ENCODE measurements around the gene PROM2.
"Not testable (repeated sequence)": the region's sequence is repeated elsewhere in the genome, so short reads cannot be mapped to it uniquely, and the experiment has no call there.

PROM2 gene

GRCh38 chr2:95274291-95275150, at the start of gene PROM2:
PROM2 (plus strand) TSS chr2:95274449; CDS start chr2:95274586, 137 bp downstream.
- no peak for DNase-seq

- no peak for DNase-seq
Observed at GRCh38 chr2:95225658-95226057, 48.6 kb upstream of the PROM2 start.

- DNase-seq: no peak
Observed at GRCh38 chr2:95231723-95232122, 42.5 kb upstream of the PROM2 start.

- DNase-seq: no peak
Observed at GRCh38 chr2:95232232-95232631, 42.0 kb upstream of the PROM2 start.

- no peak for DNase-seq
Observed at GRCh38 chr2:95234286-95234785, 39.9 kb upstream of the PROM2 start.

GRCh38 chr2:95234816-95235215, 39.4 kb upstream of the PROM2 start:
- no peak for DNase-seq

- no peak for DNase-seq
Observed at GRCh38 chr2:95238131-95238530, 36.1 kb upstream of the PROM2 start.

- no peak for DNase-seq
Observed at GRCh38 chr2:95240091-95240490, 34.2 kb upstream of the PROM2 start.

GRCh38 chr2:95240556-95240955, 33.7 kb upstream of the PROM2 start:
- no peak for DNase-seq

GRCh38 chr2:95242084-95242483, 32.2 kb upstream of the PROM2 start:
- not testable (repeated sequence) for DNase-seq

GRCh38 chr2:95258271-95258670, 16.0 kb upstream of the PROM2 start:
- DNase-seq: no peak

- no peak for DNase-seq
Observed at GRCh38 chr2:95260028-95261023, 13.9 kb upstream of the PROM2 start.

- DNase-seq: no peak
Observed at GRCh38 chr2:95261602-95262001, 12.6 kb upstream of the PROM2 start.

GRCh38 chr2:95262896-95263542, 11.2 kb upstream of the PROM2 start:
- DNase-seq: no peak

GRCh38 chr2:95264624-95265023, 9.6 kb upstream of the PROM2 start:
- no peak for DNase-seq

- DNase-seq: no peak
Observed at GRCh38 chr2:95265182-95265581, 9.1 kb upstream of the PROM2 start.

GRCh38 chr2:95266781-95267430, 7.3 kb upstream of the PROM2 start:
- DNase-seq: no peak

GRCh38 chr2:95267458-95268210, 6.6 kb upstream of the PROM2 start:
- DNase-seq: no peak

- no peak for DNase-seq
Observed at GRCh38 chr2:95268211-95269035, 5.8 kb upstream of the PROM2 start.

- no peak for DNase-seq
Observed at GRCh38 chr2:95269036-95269680, 5.1 kb upstream of the PROM2 start.

All from CD4-positive, alpha-beta T cell treated with Interleukin-17A for 4 hours (primary cell).